MCF 10A (cell line): ENCODE measurements around the gene HOXA4. TPM values are rescaled to one million over a fixed set of nuclear protein-coding genes. Genes with fewer than 3 reads are reported as not detected.

ENCODE experiments used
- BruUV-seq: library from RNA; stranded (reverse); fragments of 400-500 nt; replicated peaks from 2 replicates; lab custom pipeline; 2021; lab: Mats Ljungman, UMichigan
- CTCF ChIA-PET: fragments of 300-600 bp; sonication (Branson Sonifier 250); formaldehyde crosslinking; extraction: SDS; loops from one replicate; lab custom pipeline; 2021; ENCODE audit warnings: antibody characterized with exemption, inconsistent platforms; lab: Yijun Ruan, JAX
- POLR2A ChIA-PET: fragments of 300-600, 350-650 bp; sonication (Branson Sonifier 250); formaldehyde crosslinking; extraction: SDS; loops from one replicate; lab custom pipeline; 2020; ENCODE audit warnings: antibody characterized with exemption, inconsistent platforms; lab: Yijun Ruan, JAX
- DNase-seq: peaks from one replicate; pipeline ENCODE4 v3.0.0-alpha.2; 2018; ENCODE audit not compliant: unreplicated experiment
- H3K27ac Mint-ChIP-seq: one replicate; pipeline ENCODE4 v1.8.0; 2022; ENCODE audit warnings: mild to moderate bottlenecking, low read depth, mixed read lengths; ENCODE audit not compliant: unreplicated experiment
- H3K27me3 Mint-ChIP-seq: one replicate; pipeline ENCODE4 v1.8.0; 2022; ENCODE audit warnings: mixed read lengths; ENCODE audit not compliant: insufficient read depth, unreplicated experiment
- H3K36me3 Mint-ChIP-seq: one replicate; pipeline ENCODE4 v1.8.0; 2022; ENCODE audit warnings: mild to moderate bottlenecking, moderate library complexity, mixed read lengths; ENCODE audit not compliant: insufficient read depth, unreplicated experiment
- H3K4me1 Mint-ChIP-seq: one replicate; pipeline ENCODE4 v1.8.0; 2022; ENCODE audit warnings: mixed read lengths; ENCODE audit not compliant: insufficient read depth, unreplicated experiment
- H3K4me3 Mint-ChIP-seq: one replicate; pipeline ENCODE4 v1.8.0; 2022; ENCODE audit warnings: mild to moderate bottlenecking, moderate library complexity, mixed read lengths; ENCODE audit not compliant: unreplicated experiment
- H3K9me3 Mint-ChIP-seq: one replicate; pipeline ENCODE4 v1.8.0; 2022; ENCODE audit warnings: mixed read lengths; ENCODE audit not compliant: unreplicated experiment
- intact Hi-C: fragments of 100-400 bp; cut with micrococcal nuclease; formaldehyde crosslinking; loops from 2 replicates; pipeline ENCODE4 v1.14.1; 2022
- total RNA-seq: library from RNA; stranded (reverse); gene quantifications from 2 replicates; pipeline ENCODE4 v1.2.3, GENCODE V29; 2022
- TF ChIP-seq, protein P1 (sequence below): fragments of 200-600 bp; IDR thresholded peaks from one replicate; pipeline ENCODE4 v1.8.0; 2022; ENCODE audit warnings: antibody characterized with exemption, mild to moderate bottlenecking; ENCODE audit not compliant: unreplicated experiment

Gene HOXA4
- total RNA-seq, 1 experiment from 2014 or later, result 2.6 TPM

DNA sequence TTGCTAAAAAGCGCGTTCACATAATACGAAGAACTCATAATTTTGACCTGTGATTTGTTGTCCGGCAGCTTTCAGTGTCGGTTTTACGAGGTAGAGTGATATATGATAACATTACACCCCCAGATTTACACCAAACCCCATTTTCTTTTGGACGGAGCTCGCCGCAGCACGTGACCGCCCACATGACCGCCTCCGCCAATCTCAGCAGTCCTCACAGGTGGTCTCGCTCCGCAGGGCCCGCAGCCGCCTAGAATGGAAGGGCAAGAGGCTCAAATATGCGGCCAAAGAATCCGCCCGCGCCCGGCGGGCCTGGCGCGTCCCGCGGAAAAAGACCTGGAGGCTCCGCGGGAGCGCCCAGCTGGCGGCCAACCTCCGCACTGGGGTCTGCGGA is 25.9 kb upstream of the HOXA4 start, which contains the start of gene HOXA7:
Gene HOXA7, minus strand, starts transcription at position 168 of the 391 bp plus-strand sequence. Its CDS starts 130 bp downstream, at position 38.
- POLR2A ChIA-PET, result interaction anchor here (0.6 to 1.0 kb wide), 2 partner anchors 13 to 1291 kb away, joined by 4 read pairs; partner anchors contain the start of gene HOXA5
- no TSS peak for BruUV-seq
- intact Hi-C loops, result no loop called here
- Mint-ChIP-seq H3K9me3 (no peaks in the 10 kb centered on the region), H3K4me3 (peak within 1 kb of the TSS; percentile 66), H3K36me3 (peaks cover 7% of the 10 kb centered on the region), H3K27ac (no peak within 1 kb of the TSS), H3K4me1 (peaks cover 12% of the 10 kb centered on the region), H3K27me3 (no peaks in the 10 kb centered on the region)
- DNase-seq, result no peak
- TF ChIP-seq, protein P1, sequence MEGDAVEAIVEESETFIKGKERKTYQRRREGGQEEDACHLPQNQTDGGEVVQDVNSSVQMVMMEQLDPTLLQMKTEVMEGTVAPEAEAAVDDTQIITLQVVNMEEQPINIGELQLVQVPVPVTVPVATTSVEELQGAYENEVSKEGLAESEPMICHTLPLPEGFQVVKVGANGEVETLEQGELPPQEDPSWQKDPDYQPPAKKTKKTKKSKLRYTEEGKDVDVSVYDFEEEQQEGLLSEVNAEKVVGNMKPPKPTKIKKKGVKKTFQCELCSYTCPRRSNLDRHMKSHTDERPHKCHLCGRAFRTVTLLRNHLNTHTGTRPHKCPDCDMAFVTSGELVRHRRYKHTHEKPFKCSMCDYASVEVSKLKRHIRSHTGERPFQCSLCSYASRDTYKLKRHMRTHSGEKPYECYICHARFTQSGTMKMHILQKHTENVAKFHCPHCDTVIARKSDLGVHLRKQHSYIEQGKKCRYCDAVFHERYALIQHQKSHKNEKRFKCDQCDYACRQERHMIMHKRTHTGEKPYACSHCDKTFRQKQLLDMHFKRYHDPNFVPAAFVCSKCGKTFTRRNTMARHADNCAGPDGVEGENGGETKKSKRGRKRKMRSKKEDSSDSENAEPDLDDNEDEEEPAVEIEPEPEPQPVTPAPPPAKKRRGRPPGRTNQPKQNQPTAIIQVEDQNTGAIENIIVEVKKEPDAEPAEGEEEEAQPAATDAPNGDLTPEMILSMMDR, result no peak
- CTCF ChIA-PET, result interaction anchor here (1.8 to 3.2 kb wide), 2 partner anchors 12 to 475 kb away, joined by 4 to 21 read pairs; no protein-coding TSS in a partner anchor

DNA sequence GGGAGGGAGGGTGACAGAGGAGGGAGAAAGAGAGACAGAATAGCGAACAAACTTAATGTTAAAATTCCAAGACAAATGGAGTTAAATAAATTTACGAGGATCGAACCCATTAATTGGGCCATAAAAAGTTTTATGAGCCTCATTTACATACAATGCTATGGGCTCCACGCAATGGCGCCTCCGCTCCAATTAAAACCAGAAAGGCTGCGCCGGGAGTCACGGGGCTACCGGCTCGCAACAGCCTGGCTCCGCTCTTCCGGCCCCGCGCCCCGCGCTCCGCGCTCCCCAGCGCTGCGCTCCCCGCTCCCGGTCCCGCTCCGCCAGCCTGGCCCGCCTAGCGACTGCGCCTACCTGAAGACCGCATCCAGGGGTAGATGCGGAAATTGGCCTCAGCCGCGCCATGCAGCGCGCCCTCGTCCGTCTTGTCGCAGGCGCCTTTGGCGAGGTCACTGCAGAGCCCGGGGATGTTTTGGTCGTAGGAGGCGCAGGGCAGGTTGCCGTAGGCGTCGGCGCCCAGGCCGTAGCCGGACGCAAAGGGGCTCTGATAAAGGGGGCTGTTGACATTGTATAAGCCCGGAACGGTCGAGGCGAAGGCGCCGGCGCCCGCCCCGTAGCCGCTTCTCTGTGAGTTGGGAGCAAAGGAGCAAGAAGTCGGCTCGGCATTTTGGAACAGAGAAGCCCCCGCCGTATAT is 25.4 kb upstream of the HOXA4 start:
- BruUV-seq, result no TSS peak
- no peaks in the 10 kb centered on the region for H3K9me3 Mint-ChIP-seq
- H3K36me3 Mint-ChIP-seq, result peaks cover 7% of the 10 kb centered on the region
- ChIA-PET CTCF (interaction anchor here (1.8 kb wide), 1 partner anchor 12 kb away, joined by 4 read pairs; no protein-coding TSS in a partner anchor), POLR2A (interaction anchor here (0.6 to 1.0 kb wide), 2 partner anchors 13 to 1291 kb away, joined by 4 read pairs; partner anchors contain the start of gene HOXA5)
- DNase-seq, result no peak
- TF ChIP-seq, protein P1, result no peak
- peaks cover 12% of the 10 kb centered on the region for H3K4me1 Mint-ChIP-seq
- H3K27me3 Mint-ChIP-seq, result no peaks in the 10 kb centered on the region
- H3K27ac Mint-ChIP-seq, result no peak overlapping the region
- peak overlapping the region; percentile 66 for H3K4me3 Mint-ChIP-seq
- intact Hi-C loops, result no loop called here

DNA sequence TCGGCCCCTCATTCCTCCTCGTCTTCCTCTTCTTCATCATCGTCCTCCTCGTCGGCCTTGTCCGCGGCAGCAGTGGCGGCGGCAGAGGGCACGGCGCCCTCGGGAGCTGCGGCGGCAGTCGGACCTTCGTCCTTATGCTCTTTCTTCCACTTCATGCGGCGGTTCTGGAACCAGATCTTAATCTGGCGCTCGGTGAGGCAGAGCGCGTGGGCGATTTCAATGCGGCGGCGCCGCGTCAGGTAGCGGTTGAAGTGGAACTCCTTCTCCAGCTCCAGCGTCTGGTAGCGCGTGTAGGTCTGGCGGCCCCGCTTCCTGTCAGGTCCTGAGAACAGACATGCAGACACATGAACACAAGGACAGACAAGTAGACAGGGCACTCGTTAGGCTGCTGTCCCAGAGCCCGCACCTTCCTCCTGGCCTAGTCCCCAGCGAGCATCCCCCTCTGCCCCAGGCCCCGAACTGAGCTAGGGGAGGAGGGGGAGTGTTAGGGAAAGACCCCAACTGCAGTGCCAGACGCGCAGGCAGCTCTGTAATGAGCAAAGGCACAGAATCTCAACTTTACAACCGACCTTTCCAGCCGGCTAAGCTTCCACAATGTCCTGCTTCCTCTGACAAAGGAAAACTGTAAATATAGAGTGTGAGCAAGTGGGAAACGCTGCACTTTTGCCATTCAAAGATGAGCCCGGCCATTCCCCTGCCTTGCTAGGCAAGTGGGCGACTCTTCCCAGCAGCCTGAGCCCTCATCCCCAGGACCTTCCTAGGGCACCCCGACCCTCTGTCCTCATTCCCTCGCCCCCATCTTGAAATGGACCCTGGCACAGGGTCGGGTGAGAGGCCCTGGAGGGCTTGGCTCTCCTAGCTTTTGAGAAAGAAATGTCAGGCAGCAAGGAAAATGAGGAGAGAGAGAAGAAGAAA is 24.6 kb upstream of the HOXA4 start:
- no peaks in the 10 kb centered on the region for H3K27me3 Mint-ChIP-seq
- POLR2A ChIA-PET, result no interaction called here
- no peak for DNase-seq
- H3K36me3 Mint-ChIP-seq, result peaks cover 7% of the 10 kb centered on the region
- no peak overlapping the region for H3K27ac Mint-ChIP-seq
- TF ChIP-seq, protein P1, result no peak
- intact Hi-C loops, result no loop called here
- no peaks in the 10 kb centered on the region for H3K9me3 Mint-ChIP-seq
- CTCF ChIA-PET, result interaction anchor here (1.2 to 1.8 kb wide), 3 partner anchors 11 to 472 kb away, joined by 3 to 4 read pairs (median 3); no protein-coding TSS in a partner anchor
- H3K4me3 Mint-ChIP-seq, result peak overlapping the region; percentile 66
- H3K4me1 Mint-ChIP-seq, result peaks cover 18% of the 10 kb centered on the region
- no TSS peak for BruUV-seq
